ENCODE results near the gene TRAPPC2B.
"Not testable (repeated sequence)": the region's sequence is repeated elsewhere in the genome, so short reads cannot be mapped to it uniquely, and the experiment has no call there.

The TRAPPC2B gene

DNA sequence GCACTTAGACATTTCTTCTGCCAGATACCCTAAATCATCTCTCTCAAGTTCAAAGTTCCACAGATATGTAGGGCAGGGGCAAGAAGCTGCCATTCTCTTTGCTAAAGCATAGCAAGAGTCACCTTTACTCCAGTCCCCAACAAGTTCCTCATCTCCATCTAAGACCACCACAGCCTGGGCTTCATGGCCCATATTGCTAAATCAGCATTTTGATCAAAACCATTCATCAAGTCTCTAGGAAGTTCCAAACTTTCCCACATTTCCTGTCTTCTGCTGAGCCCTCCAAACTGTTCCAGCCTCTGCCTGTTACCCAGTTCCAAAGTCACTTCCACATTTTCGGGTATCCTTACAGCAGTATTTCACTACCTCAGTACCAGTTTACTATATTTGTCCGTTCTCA is 11.3 kb downstream of the TRAPPC2B start:
- DNase-seq = not testable (repeated sequence)

DNA sequence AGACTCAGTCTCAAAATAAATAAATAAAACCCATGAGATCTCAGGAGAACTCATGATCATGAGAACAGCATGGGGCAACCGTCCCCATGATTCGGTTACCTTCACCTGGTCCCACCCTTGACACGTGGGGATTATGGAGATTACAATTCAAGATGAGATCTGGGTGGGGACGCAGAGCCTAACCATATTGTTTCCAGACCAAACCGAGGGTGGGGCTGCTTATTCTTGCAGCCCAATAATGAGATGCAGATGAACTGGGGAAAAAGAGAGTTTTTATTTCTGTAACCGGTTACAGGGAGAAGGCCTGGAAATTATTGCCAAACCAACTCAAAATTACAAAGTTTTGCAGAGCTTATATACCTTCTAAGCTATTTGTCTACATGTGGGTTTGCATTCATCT is 12.8 kb downstream of the TRAPPC2B start:
- DNase-seq = no peak

DNA sequence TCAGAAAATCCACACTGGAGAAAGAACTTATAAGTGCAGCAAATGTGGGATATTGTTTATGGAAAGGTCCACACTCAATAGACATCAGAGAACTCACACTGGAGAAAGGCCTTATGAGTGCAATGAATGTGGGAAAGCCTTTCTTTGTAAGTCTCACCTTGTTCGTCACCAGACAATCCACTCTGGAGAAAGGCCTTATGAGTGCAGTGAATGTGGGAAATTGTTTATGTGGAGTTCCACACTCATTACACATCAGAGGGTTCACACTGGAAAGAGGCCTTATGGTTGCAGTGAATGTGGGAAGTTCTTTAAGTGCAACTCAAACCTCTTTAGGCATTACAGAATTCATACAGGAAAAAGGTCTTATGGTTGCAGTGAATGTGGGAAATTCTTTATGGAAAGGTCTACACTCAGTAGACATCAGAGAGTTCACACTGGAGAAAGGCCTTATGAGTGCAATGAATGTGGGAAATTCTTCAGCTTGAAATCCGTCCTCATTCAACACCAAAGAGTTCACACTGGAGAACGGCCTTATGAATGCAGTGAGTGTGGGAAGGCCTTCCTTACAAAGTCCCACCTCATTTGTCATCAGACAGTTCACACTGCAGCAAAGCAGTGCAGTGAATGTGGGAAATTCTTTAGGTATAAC is 14.3 kb downstream of the TRAPPC2B start:
- no peak for DNase-seq

DNA sequence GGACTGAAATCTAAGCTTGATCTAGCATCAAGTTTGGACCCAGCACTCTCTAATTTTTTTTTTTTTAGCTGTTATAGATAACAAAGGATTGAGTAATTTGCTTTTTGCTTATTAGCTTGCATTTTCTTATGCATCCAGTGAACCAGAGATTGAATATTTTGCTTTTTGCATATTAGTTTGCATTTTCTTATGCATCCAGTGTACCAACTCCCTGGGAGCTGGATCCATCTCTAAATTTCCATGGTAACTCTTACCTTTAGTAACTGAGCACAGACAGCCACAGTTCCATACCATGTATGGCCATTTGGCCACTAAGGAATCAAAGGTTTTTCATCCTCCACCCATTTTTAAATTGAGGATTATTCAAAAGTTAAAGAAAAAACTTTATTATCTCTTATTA is 17.6 kb downstream of the TRAPPC2B start:
- DNase-seq = no peak

DNA sequence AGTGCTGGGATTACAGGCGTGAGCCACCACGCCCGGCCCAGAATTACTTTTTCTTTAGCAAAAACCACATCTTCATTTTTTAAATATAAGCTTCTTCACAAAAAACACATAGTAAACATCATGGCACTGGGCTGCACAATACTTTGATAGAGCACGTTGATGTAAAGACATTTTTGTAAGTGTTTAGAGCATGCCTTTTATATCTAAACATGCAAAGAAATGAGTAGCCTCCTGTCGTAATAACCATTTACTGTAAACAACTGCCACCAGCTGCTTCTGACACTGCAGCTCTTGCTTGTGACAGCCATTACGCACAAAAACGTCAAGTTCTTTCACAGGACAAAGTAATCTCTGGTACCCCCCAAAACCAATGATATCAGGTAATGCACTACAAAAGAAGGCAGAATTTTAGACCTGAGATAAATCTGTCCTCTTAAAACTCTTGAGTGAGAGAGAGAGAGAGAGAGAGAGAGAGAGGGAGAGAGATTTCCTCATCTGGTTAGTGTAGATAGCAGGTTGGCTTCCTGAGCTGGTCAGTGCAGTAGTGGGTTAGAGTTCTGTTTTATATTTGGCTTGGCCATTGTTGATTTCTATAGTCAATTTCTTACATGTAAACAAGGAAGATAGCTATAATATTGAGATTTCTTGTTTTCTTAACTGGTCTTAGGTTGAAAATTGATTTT is 19.6 kb downstream of the TRAPPC2B start:
- no peak for DNase-seq

DNA sequence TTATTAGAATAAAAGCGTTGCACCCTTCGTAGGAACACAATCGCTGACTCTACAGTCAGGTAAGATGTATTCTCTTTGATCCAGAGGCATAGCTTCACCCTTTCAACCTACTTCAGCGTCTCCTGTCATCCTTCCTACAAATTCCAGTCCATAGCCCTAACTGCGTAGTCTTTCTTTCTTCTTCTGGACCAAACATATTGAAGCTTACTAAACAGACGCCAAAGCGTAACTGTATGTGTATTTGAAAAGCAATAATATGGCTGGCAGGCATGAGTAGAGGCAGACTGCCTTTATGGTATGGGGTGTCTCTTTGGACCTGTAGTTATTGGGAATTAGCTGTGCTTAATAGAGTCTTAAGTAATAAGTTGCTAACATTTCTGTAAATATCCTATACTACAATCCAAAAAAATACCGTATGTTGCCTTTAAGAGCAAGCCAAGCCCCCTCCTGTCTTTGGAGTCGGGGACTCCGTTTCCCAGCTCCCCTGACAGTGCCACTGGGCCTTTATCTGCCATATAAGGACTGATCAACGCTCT is 25.9 kb downstream of the TRAPPC2B start:
- DNase-seq = peak; percentile 28

DNA sequence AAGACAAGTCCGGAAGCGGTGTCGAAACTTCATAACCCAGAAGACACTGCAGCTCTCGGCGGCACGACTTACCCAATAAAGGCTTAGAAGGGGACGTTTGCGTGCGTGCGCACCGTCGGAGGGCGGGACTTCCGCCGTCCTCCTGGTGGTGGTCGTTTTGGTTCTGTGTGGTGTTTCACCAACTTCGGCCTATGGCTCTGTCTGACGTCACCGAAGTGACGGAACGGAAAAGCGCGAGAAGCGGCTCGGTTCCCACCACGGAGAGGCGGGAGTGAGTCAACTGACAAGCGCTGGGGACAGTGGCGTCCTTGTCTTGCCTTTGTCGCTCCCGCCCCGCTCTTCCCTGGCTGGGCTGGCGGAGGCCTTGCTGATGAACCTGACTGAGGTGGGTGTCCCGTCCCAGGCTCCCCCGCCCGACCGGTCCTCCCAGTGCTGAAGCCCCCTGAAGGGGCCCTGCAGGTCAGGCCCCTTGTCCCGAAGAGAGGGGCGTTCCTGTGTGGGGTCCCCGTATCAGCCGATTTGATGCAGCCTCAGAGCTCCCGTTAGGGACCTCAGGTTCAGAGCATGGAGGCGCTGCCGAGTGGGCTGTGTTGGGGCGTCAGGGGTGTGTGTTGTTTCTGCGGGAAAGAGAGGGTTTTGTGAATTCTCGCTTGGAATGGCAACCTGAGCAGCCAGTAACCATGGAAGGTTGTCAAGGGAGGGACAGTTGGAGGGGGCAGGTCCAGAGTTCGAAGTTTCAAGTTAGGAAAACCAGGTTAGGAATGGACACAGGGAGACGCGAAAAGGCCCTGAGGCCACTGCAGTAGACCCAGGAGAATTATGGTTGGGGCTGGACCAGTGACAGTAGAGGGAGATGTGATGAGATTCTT is 26.6 kb downstream of the TRAPPC2B start, which contains the start of gene ZNF548:
Gene ZNF548 (plus strand): TSS at position 125 of the 869 bp plus-strand sequence. CDS start 246 bp downstream, at position 371.
- peak; percentile 99 for DNase-seq

DNA sequence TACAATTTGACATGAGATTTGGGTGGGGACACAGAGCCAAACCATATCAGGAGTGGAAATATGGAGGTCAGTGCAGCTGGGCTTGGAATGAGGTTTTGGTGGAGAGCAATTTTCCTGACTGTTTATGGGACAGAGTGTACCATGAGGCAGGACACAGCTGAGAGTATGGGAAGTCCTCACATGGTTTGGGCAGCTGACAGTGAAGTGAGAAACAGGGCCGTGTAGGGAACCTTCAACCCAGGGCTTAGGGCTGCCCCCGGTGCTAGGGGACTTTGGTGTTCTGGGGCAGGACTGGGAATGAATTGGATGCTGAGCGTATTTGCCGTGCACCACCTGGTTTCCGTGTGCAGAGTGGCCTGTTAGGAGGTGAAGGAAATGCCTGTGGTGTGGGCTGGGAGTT is 32.4 kb downstream of the TRAPPC2B start:
- DNase-seq = no peak

DNA sequence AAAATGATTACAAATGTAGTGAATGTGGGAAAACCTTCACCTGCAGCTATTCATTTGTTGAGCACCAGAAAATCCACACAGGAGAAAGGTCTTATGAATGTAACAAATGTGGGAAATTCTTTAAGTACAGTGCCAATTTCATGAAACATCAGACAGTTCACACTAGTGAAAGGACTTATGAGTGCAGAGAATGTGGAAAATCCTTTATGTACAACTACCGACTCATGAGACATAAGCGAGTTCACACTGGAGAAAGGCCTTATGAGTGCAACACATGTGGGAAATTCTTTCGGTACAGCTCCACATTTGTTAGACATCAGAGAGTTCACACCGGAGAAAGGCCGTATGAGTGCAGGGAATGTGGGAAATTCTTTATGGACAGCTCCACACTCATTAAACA is 35.5 kb downstream of the TRAPPC2B start:
- DNase-seq = no peak

DNA sequence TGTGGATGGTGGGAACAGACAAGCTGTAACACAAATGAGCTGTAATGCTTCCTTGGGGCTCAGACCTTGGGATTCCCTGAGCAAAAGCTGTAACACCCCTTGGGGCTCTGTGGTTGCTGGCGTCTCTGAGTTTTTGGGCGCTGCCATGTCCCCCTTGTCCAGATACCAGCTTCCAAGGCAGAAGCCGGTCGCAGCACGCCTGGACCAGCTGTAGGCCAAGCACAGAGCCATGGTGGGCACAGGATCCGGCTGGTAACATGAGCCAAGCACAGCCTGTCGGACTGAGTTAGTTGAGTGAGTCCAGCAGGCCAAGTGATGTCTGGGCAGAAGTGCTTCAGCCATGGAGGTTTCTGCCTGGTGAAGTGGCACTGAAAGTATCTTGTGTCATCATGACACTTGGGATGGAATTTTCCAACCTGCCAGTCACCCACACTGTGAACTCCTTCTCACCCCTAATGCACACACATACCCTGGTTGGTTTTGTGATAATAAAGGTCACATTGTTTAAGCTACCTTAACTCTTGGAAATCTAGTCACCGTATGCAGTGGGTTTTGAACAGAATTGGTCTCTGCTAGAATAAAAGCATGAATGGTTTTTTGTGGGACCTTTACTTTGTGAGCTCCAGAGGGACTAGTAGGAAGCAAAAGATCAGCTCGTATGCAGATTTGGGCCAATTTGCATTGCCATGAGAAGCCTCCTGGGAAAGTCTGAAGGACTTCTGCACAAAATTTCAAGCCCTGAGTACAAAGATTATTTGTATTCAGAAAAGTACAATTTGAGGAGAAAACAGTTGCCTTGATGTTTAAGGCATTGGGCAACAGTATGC is 40.6 kb downstream of the TRAPPC2B start:
- DNase-seq = no peak

DNA sequence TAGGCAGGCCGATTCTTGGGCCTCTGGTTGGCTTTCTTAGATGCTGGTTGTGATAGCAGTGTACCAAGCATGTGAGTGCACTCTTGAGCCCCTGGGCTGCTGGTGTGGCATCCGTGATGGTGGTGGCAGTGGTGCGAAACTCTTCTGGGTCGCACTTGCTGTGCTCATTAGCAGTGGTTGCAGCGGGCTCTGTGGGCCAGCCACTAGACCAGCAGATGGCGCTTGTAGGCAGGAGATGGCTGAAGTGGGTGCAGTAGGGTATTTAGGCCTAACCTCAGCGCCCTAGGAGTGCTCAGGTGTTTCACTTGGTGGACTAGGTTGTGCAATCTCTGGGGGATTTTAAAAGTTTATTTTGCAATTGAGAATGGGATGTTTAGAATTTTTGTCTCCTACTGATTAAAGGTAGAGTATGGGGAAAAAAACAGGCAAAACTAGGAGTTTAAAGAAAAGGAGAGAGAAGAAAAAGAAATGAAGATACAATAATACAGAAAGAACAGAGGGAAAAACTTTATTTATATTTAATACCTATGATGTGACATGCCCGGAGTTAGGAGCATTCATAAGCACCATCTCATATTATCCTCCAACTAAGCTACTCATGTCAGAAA is 43.3 kb downstream of the TRAPPC2B start:
- peak; percentile 77 for DNase-seq

DNA sequence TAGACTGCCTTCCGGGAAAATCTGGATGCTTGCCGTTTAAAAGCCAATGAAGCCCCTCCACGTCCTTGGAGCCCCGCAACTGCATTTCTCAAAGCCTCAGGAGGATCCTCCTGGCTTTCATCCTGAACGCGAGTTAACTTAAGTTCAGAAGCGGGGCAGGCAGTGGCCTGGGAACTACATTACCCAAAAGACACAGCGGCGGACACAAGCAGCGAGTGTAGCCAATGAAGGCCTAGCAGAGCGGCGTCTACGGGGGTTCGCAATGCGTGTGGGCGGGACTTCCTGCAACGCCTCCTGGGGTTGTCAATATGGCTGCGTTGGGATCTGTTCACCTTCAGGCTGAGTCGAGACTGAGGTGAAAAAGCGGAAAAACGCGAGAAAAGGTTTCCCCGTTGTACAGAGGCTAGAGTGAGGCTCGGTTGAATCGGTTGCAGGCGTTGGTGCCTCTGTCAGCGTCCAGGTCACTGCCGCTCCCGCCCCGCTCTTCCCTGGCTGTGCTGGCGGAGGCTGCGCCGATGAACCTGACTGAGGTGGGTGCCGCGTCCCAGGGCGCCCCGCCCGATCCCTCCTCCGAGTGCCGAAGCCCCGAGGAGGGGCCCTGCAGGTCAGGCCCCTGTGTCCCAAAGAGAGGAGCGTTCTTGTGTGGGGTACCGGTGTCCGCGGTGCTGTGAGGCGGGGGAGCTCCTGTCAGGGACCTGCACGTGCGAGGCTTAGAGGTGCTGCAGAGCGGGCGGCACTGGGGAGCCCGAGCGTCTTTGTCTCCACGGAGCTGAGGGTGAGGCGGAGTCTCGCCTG is 47.7 kb downstream of the TRAPPC2B start, which contains the start of gene ZNF17:
Gene ZNF17 (plus strand): TSS at position 285 of the 795 bp plus-strand sequence. CDS start 2,455 bp downstream, outside the sequence.
- peak; percentile 96 for DNase-seq
